ENCODE results near the gene GPR35.

Gene GPR35

GRCh38 chr2:240624950-240625621, at the start of gene GPR35:
GPR35 (plus strand) TSS chr2:240625480; CDS start chr2:240629953, 4,473 bp downstream.
- peak; percentile 82 for DNase-seq (ENCODE audit: low spot score)

- DNase-seq (ENCODE audit: low spot score) = no peak
Measured at GRCh38 chr2:240576036-240576435, 49.2 kb upstream of the GPR35 start.

- DNase-seq (ENCODE audit: low spot score) = no peak
Measured at GRCh38 chr2:240576436-240577205, 48.7 kb upstream of the GPR35 start.

GRCh38 chr2:240577281-240578109, 47.8 kb upstream of the GPR35 start:
- no peak for DNase-seq (ENCODE audit: low spot score)

- no peak for DNase-seq (ENCODE audit: low spot score)
Measured at GRCh38 chr2:240578110-240578450, 47.2 kb upstream of the GPR35 start.

- DNase-seq (ENCODE audit: low spot score) = no peak
Measured at GRCh38 chr2:240578488-240578887, 46.8 kb upstream of the GPR35 start.

- no peak for DNase-seq (ENCODE audit: low spot score)
Measured at GRCh38 chr2:240579071-240579762, 46.1 kb upstream of the GPR35 start.

- peak; percentile 83 for DNase-seq (ENCODE audit: low spot score)
Measured at GRCh38 chr2:240579771-240580614, 45.3 kb upstream of the GPR35 start.

GRCh38 chr2:240581811-240582210, 43.5 kb upstream of the GPR35 start:
- no peak for DNase-seq (ENCODE audit: low spot score)

GRCh38 chr2:240582781-240583180, 42.5 kb upstream of the GPR35 start:
- no peak for DNase-seq (ENCODE audit: low spot score)

- no peak for DNase-seq (ENCODE audit: low spot score)
Measured at GRCh38 chr2:240583774-240584173, 41.5 kb upstream of the GPR35 start.

GRCh38 chr2:240584486-240585031, 40.7 kb upstream of the GPR35 start:
- no peak for DNase-seq (ENCODE audit: low spot score)

- no peak for DNase-seq (ENCODE audit: low spot score)
Measured at GRCh38 chr2:240585101-240585500, 40.2 kb upstream of the GPR35 start.

GRCh38 chr2:240585681-240586197, 39.5 kb upstream of the GPR35 start:
- no peak for DNase-seq (ENCODE audit: low spot score)

GRCh38 chr2:240586198-240586918, 38.9 kb upstream of the GPR35 start, which contains the start of gene CAPN10:
CAPN10 (plus strand) TSS chr2:240586734; CDS start chr2:240586912, 178 bp downstream.
- DNase-seq (ENCODE audit: low spot score) = peak; percentile 99

- DNase-seq (ENCODE audit: low spot score) = peak; percentile 53
Measured at GRCh38 chr2:240586919-240587800, 38.1 kb upstream of the GPR35 start.

- DNase-seq (ENCODE audit: low spot score) = no peak
Measured at GRCh38 chr2:240588006-240588655, 37.1 kb upstream of the GPR35 start.

- DNase-seq (ENCODE audit: low spot score) = no peak
Measured at GRCh38 chr2:240588669-240589068, 36.6 kb upstream of the GPR35 start.
